ENCODE data around the gene GRIK5.
A peak's percentile ranks its signal among the peaks of the same experiment; 100 is the strongest.

Gene GRIK5

DNA sequence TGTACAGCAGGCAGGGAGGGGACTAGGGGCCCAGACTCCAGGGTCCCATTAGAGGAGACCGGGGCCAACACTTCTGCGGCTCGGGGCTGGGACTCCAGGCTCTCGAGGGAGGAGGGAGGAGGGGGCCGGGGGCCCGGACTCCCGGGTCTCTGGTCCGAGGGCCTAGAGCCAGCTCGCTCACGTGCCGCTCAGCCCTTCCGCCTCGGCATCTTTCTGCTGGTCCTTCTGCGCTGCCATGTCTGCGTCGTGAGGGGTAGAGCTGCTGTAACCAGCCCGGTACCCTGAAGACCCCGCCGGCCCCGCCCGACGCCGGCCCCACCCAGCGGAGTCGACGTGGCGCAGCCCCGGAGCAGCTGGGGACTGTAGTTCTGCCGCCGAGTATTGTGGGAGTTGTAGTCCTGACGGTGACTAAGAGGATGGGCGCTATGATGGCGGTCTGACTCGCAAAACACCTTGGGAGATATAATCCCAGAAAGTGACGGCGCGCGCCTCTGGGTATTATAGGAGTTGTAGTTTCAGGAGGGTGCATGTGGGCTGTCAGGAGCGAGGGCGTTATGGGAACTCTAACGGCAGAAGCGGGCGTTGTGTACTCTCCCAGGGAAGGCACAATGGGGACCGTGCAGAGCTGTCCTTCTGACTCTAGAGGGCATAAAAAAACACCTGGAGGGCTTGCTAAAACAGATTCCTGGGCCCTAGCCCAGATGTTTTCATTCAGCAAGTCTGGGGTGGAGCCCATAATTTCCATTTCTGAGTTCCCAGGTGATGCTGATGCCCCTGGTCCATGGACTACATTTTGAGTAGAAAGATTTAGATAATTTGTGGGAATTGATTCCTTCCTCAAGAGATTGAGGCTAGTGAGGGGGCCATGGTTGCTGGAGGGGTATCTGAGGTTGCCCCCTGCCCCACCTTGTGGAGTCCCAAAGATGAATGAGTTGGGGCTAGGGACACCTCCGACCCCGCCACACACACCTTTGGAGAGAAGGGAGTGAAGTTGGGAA lies 110.7 kb downstream of the GRIK5 start, which contains the start of gene RABAC1 (continued):
- TF ChIP-seq ZNF677 (tag by site-specific recombination; IDR thresholded peaks at IDR 0.05) (no peak), ZNF791 (tag by site-specific recombination; IDR thresholded peaks at IDR 0.05) (no peak), ZNF660 (tag by site-specific recombination; IDR thresholded peaks at IDR 0.05) (peak; percentile 36; the same call in 1 of the 2 replicates), ZNF639 (tag by site-specific recombination; IDR thresholded peaks at IDR 0.05) (no peak), ZNF266 (tag by site-specific recombination; IDR thresholded peaks at IDR 0.05; ENCODE audit: low read depth) (no peak), KLF17 (tag by site-specific recombination; IDR thresholded peaks at IDR 0.05) (no peak), ZNF664 (tag by site-specific recombination; IDR thresholded peaks at IDR 0.05) (0 out of 2 replicates have a peak, but pooled peaks have one; percentile 16), RBAK (tag by site-specific recombination; IDR thresholded peaks at IDR 0.05) (no peak), ZNF133 (tag by site-specific recombination; IDR thresholded peaks at IDR 0.05) (no peak), IKZF3 (tag by site-specific recombination; IDR thresholded peaks at IDR 0.05) (0 out of 2 replicates have a peak, but pooled peaks have one; percentile 16), YY1 (tag by site-specific recombination; IDR thresholded peaks at IDR 0.05) (peak; percentile 91), ZNF624 (tag by site-specific recombination; IDR thresholded peaks at IDR 0.05) (no peak), ZNF830 (tag by site-specific recombination; IDR thresholded peaks at IDR 0.05; ENCODE audit: low read depth) (no peak), ZFP37 (tag by site-specific recombination; IDR thresholded peaks at IDR 0.05) (no peak; the same call in 1 of the 2 replicates), ZNF239 (tag by site-specific recombination; IDR thresholded peaks at IDR 0.05) (no peak), PRDM2 (tag by site-specific recombination; IDR thresholded peaks at IDR 0.05; ENCODE audit: borderline replicate concordance) (no peak), KLF16 (tag by site-specific recombination; IDR thresholded peaks at IDR 0.05) (peak; percentile 31; the same call in 1 of the 2 replicates)
- TF ChIP-seq, protein P1, sequence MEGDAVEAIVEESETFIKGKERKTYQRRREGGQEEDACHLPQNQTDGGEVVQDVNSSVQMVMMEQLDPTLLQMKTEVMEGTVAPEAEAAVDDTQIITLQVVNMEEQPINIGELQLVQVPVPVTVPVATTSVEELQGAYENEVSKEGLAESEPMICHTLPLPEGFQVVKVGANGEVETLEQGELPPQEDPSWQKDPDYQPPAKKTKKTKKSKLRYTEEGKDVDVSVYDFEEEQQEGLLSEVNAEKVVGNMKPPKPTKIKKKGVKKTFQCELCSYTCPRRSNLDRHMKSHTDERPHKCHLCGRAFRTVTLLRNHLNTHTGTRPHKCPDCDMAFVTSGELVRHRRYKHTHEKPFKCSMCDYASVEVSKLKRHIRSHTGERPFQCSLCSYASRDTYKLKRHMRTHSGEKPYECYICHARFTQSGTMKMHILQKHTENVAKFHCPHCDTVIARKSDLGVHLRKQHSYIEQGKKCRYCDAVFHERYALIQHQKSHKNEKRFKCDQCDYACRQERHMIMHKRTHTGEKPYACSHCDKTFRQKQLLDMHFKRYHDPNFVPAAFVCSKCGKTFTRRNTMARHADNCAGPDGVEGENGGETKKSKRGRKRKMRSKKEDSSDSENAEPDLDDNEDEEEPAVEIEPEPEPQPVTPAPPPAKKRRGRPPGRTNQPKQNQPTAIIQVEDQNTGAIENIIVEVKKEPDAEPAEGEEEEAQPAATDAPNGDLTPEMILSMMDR (tag by site-specific recombination; IDR thresholded peaks at IDR 0.05), result peak; percentile 88
- TF ChIP-seq, protein P2, sequence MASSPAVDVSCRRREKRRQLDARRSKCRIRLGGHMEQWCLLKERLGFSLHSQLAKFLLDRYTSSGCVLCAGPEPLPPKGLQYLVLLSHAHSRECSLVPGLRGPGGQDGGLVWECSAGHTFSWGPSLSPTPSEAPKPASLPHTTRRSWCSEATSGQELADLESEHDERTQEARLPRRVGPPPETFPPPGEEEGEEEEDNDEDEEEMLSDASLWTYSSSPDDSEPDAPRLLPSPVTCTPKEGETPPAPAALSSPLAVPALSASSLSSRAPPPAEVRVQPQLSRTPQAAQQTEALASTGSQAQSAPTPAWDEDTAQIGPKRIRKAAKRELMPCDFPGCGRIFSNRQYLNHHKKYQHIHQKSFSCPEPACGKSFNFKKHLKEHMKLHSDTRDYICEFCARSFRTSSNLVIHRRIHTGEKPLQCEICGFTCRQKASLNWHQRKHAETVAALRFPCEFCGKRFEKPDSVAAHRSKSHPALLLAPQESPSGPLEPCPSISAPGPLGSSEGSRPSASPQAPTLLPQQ (tag by site-specific recombination; IDR thresholded peaks at IDR 0.05), result peak; percentile 71; the same call in 1 of the 2 replicates
- TF ChIP-seq, protein P3, sequence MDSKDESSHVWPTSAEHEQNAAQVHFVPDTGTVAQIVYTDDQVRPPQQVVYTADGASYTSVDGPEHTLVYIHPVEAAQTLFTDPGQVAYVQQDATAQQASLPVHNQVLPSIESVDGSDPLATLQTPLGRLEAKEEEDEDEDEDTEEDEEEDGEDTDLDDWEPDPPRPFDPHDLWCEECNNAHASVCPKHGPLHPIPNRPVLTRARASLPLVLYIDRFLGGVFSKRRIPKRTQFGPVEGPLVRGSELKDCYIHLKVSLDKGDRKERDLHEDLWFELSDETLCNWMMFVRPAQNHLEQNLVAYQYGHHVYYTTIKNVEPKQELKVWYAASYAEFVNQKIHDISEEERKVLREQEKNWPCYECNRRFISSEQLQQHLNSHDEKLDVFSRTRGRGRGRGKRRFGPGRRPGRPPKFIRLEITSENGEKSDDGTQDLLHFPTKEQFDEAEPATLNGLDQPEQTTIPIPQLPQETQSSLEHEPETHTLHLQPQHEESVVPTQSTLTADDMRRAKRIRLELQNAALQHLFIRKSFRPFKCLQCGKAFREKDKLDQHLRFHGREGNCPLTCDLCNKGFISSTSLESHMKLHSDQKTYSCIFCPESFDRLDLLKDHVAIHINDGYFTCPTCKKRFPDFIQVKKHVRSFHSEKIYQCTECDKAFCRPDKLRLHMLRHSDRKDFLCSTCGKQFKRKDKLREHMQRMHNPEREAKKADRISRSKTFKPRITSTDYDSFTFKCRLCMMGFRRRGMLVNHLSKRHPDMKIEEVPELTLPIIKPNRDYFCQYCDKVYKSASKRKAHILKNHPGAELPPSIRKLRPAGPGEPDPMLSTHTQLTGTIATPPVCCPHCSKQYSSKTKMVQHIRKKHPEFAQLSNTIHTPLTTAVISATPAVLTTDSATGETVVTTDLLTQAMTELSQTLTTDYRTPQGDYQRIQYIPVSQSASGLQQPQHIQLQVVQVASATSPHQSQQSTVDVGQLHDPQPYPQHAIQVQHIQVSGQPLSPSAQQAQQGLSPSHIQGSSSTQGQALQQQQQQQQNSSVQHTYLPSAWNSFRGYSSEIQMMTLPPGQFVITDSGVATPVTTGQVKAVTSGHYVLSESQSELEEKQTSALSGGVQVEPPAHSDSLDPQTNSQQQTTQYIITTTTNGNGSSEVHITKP (tag by site-specific recombination; IDR thresholded peaks at IDR 0.05), result peak; percentile 70
- TF ChIP-seq, protein P4, sequence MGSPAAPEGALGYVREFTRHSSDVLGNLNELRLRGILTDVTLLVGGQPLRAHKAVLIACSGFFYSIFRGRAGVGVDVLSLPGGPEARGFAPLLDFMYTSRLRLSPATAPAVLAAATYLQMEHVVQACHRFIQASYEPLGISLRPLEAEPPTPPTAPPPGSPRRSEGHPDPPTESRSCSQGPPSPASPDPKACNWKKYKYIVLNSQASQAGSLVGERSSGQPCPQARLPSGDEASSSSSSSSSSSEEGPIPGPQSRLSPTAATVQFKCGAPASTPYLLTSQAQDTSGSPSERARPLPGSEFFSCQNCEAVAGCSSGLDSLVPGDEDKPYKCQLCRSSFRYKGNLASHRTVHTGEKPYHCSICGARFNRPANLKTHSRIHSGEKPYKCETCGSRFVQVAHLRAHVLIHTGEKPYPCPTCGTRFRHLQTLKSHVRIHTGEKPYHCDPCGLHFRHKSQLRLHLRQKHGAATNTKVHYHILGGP (tag by site-specific recombination; IDR thresholded peaks at IDR 0.05), result no peak
